NCI-H524 treated with DMSO at 0.1 percent for 48 hours (cell line): Measurements from ENCODE around the gene STARD5.

Experiments used
- DNase-seq: peaks from one replicate; lab custom pipeline; 2025; lab: John Stamatoyannopoulos, UW

The STARD5 gene

GRCh38 chr15:81274255-81274654 lies 49.7 kb downstream of the STARD5 start:
- no peak for DNase-seq

GRCh38 chr15:81273855-81274254 lies 50.1 kb downstream of the STARD5 start:
- no peak for DNase-seq

GRCh38 chr15:81273200-81273599 lies 50.7 kb downstream of the STARD5 start:
- no peak for DNase-seq

GRCh38 chr15:81271761-81272644 lies 51.9 kb downstream of the STARD5 start:
- no peak for DNase-seq

- no peak for DNase-seq
Observed at GRCh38 chr15:81270781-81271491, 53.0 kb downstream of the STARD5 start.

- DNase-seq: no peak
Observed at GRCh38 chr15:81270188-81270587, 53.8 kb downstream of the STARD5 start.

- no peak for DNase-seq
Observed at GRCh38 chr15:81268881-81269601, 54.9 kb downstream of the STARD5 start.

GRCh38 chr15:81268340-81268739 lies 55.6 kb downstream of the STARD5 start:
- DNase-seq: no peak

GRCh38 chr15:81265944-81266775 lies 57.8 kb downstream of the STARD5 start:
- peak; percentile 74 for DNase-seq

- DNase-seq: no peak
Observed at GRCh38 chr15:81265256-81265943, 58.5 kb downstream of the STARD5 start.

- DNase-seq: no peak
Observed at GRCh38 chr15:81264072-81264857, 59.7 kb downstream of the STARD5 start.

GRCh38 chr15:81263477-81263876 lies 60.5 kb downstream of the STARD5 start:
- DNase-seq: no peak

- no peak for DNase-seq
Observed at GRCh38 chr15:81261172-81261811, 62.6 kb downstream of the STARD5 start.

GRCh38 chr15:81259760-81260298 lies 64.1 kb downstream of the STARD5 start:
- DNase-seq: no peak
